ENCODE data around the gene CCDC60.

DNA sequence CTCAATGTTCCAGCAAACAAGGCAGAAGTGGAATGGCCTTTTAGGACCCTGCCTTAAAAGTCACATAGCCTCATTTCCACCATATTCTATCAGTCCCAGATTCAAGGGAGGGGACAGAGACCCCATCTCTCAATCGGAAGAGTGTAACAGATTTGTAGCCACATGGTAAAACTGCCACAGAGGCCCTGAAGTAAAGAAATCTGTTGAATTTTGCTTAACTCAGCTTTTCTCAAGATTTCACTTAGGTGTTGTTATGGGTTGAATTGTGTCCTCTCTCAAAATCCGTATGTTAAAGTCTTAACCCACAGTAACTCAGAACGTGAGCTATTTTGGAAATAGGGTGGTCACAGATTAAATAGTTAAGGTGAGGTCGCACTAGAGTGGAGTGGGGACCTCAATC, 22.7 kb upstream of the CCDC60 start:
- TF ChIP-seq ZNF239 (tag by site-specific recombination; IDR thresholded peaks at IDR 0.05), result no peak
- TF ChIP-seq, protein P1, sequence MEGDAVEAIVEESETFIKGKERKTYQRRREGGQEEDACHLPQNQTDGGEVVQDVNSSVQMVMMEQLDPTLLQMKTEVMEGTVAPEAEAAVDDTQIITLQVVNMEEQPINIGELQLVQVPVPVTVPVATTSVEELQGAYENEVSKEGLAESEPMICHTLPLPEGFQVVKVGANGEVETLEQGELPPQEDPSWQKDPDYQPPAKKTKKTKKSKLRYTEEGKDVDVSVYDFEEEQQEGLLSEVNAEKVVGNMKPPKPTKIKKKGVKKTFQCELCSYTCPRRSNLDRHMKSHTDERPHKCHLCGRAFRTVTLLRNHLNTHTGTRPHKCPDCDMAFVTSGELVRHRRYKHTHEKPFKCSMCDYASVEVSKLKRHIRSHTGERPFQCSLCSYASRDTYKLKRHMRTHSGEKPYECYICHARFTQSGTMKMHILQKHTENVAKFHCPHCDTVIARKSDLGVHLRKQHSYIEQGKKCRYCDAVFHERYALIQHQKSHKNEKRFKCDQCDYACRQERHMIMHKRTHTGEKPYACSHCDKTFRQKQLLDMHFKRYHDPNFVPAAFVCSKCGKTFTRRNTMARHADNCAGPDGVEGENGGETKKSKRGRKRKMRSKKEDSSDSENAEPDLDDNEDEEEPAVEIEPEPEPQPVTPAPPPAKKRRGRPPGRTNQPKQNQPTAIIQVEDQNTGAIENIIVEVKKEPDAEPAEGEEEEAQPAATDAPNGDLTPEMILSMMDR (tag by site-specific recombination; IDR thresholded peaks at IDR 0.05), result no peak
- TF ChIP-seq ZNF274 (IDR thresholded peaks at IDR 0.05; ENCODE audit: low read length), result no peak
- no peak for TF ChIP-seq ZNF274 (tag by site-specific recombination; IDR thresholded peaks at IDR 0.05; ENCODE audit: borderline replicate concordance)
- TF ChIP-seq ZNF837 (tag by site-specific recombination; IDR thresholded peaks at IDR 0.05), result no peak
- TF ChIP-seq, protein P2, sequence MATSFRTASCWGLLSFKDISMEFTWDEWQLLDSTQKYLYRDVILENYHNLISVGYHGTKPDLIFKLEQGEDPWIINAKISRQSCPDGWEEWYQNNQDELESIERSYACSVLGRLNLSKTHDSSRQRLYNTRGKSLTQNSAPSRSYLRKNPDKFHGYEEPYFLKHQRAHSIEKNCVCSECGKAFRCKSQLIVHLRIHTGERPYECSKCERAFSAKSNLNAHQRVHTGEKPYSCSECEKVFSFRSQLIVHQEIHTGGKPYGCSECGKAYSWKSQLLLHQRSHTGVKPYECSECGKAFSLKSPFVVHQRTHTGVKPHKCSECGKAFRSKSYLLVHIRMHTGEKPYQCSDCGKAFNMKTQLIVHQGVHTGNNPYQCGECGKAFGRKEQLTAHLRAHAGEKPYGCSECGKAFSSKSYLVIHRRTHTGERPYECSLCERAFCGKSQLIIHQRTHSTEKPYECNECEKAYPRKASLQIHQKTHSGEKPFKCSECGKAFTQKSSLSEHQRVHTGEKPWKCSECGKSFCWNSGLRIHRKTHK (tag by site-specific recombination; IDR thresholded peaks at IDR 0.05), result no peak
- no peak for TF ChIP-seq ZNF626 (tag by site-specific recombination; IDR thresholded peaks at IDR 0.05)
- no peak for TF ChIP-seq ZBTB11 (tag by site-specific recombination; conservative IDR thresholded peaks at IDR 0.05; ENCODE audit: low read depth)
- no peak for TF ChIP-seq SP2 (tag by site-specific recombination; IDR thresholded peaks at IDR 0.05)

Data from HEK293 (cell line).